Measurements from ENCODE around the gene UBXN11.

GRCh38 chr1:26278724-26279455 is 27.5 kb downstream of the UBXN11 start:
- TF ChIP-seq CTCF (IDR thresholded peaks at IDR 0.05) = no peak
- no peak for TF ChIP-seq POLR2A (IDR thresholded peaks at IDR 0.05; ENCODE audit: low read depth)
- TF ChIP-seq EP300 (IDR thresholded peaks at IDR 0.05) = no peak

Data from esophagus muscularis mucosa (tissue), 4 donors.